ENCODE measurements around the gene CEP128. TPM values are rescaled to one million over a fixed set of nuclear protein-coding genes. Genes with fewer than 3 reads are reported as not detected.

Gene CEP128
- total RNA-seq, 1 experiment from 2014 or later = 16.4 TPM

GRCh38 chr14:80872645-80873044, 68.9 kb downstream of the CEP128 start:
- ChIA-PET POLR2A (no interaction called here), RAD21 (ENCODE audit: low non-redundant PET in 1 of 2, low total read pairs in 2 of 2, uncharacterized antibody in 2 of 2, unreplicated experiment in 2 of 2) (no interaction called here), CTCF (interaction anchor here (1.0 kb wide), 1 partner anchor 9 kb away, joined by 4 read pairs; no protein-coding TSS in a partner anchor)
- peaks cover 0 to 7% of the 10 kb centered on the region in 2 experiments; a peak in 1 of 4 replicates for H3K9me3 ChIP-seq (ENCODE audit: control insufficient read depth in 1 of 2, insufficient read depth in 1 of 2, low read depth in 1 of 2, low read length in 2 of 2)
- no peak for TF ChIP-seq EZH2phosphoT487 (IDR thresholded peaks at IDR 0.05; ENCODE audit: borderline replicate concordance)
- no peak for TF ChIP-seq REST (IDR thresholded peaks at IDR 0.05; ENCODE audit: low read depth)
- no peak for TF ChIP-seq CEBPB (IDR thresholded peaks at IDR 0.05; ENCODE audit: low read depth)
- no peak for TF ChIP-seq YY1 (IDR thresholded peaks at IDR 0.05; ENCODE audit: extremely low read depth, insufficient replicate concordance, low read depth, low read length)
- no peak for TF ChIP-seq SRF (IDR thresholded peaks at IDR 0.05; ENCODE audit: low read depth)
- TF ChIP-seq SP1 (IDR thresholded peaks at IDR 0.05; ENCODE audit: low read depth) = no peak
- TF ChIP-seq POLR2AphosphoS5 (IDR thresholded peaks at IDR 0.05; ENCODE audit: low read depth, low read length) = no peak
- TF ChIP-seq ZBTB33 (IDR thresholded peaks at IDR 0.05; ENCODE audit: extremely low read depth, insufficient replicate concordance, low read length) = no peak
- no peak for TF ChIP-seq SIN3A (IDR thresholded peaks at IDR 0.05; ENCODE audit: low read depth)
- no peak for TF ChIP-seq FOSL1 (IDR thresholded peaks at IDR 0.05; ENCODE audit: low read depth)
- no peak for TF ChIP-seq RAD21 (IDR thresholded peaks at IDR 0.05; ENCODE audit: low read depth)
- TF ChIP-seq EGR1 (IDR thresholded peaks at IDR 0.05; ENCODE audit: low read depth) = no peak
- no peak for TF ChIP-seq MAX (IDR thresholded peaks at IDR 0.05)
- no peak for TF ChIP-seq ZFX (IDR thresholded peaks at IDR 0.05)
- no peak for TF ChIP-seq EZH2 (IDR thresholded peaks at IDR 0.05)
- no peak overlapping the region for H2AFZ ChIP-seq (ENCODE audit: low read depth, low read length, poor library complexity, severe bottlenecking)
- intact Hi-C loops (cut with micrococcal nuclease) = no loop called here
- no peak overlapping the region for H3K9ac ChIP-seq (ENCODE audit: low read length)
- no peak overlapping the region for H3K4me2 ChIP-seq (ENCODE audit: low read length)
- H3K9me2 ChIP-seq (ENCODE audit: insufficient read depth) = no peaks in the 10 kb centered on the region
- no peaks in the 10 kb centered on the region for H4K20me1 ChIP-seq (ENCODE audit: insufficient read depth)
- ATAC-seq (no peak), DNase-seq (ENCODE audit: low read depth, low spot score) (no peak)
- H3K27ac ChIP-seq (ENCODE audit: low read depth, low read length) = no peak overlapping the region
- no peak overlapping the region for H3K4me3 ChIP-seq (replicated peaks in 1 of 2; ENCODE audit: low read depth in 1 of 2, low read length in 2 of 2)
- H3K79me2 ChIP-seq (ENCODE audit: insufficient read depth, low read length) = no peaks in the 10 kb centered on the region
- no TSS peak for BruUV-seq (replicated peaks)
- H3K27me3 ChIP-seq (ENCODE audit: insufficient read depth, low read length) = no peaks in the 10 kb centered on the region
- no peaks in the 10 kb centered on the region for H3K36me3 ChIP-seq (ENCODE audit: control insufficient read depth in 1 of 2, insufficient read depth in 2 of 2, low read length in 2 of 2)
- H3K4me1 ChIP-seq (ENCODE audit: control insufficient read depth in 1 of 2, insufficient read depth in 2 of 2, low read length in 2 of 2) = no peaks in the 10 kb centered on the region

Measured in HCT116 (cell line).